NB4 (cell line): ENCODE data around the gene HOXB3.

Experiments
- DNase-seq: peaks from one replicate; pipeline ENCODE4 v3.0.0; 2010; ENCODE audit warnings: low read depth
- H3K4me3 ChIP-seq: one replicate; pipeline ENCODE4 v1.5.1; 2011; ENCODE audit warnings: mild to moderate bottlenecking, low read depth, low read length, moderate library complexity
- CTCF ChIP-seq: IDR thresholded peaks from one replicate; pipeline ENCODE4 v1.5.1; 2012; ENCODE audit warnings: low read depth, low read length
- MAX ChIP-seq: IDR thresholded peaks from 2 replicates; pipeline ENCODE4 v1.6.1; 2011; ENCODE audit warnings: low read depth, low read length
- MYC ChIP-seq: IDR thresholded peaks from 2 replicates; pipeline ENCODE4 v1.6.1; 2011; ENCODE audit warnings: low read depth, low read length
- POLR2A ChIP-seq: IDR thresholded peaks from 2 replicates; pipeline ENCODE4 v1.6.1; 2011; ENCODE audit warnings: mild to moderate bottlenecking; ENCODE audit not compliant: insufficient read length; ENCODE audit errors: extremely low read depth

HOXB3 gene

GRCh38 chr17:48577330-48577945, 12.6 kb downstream of the HOXB3 start:
- no peak for DNase-seq
- TF ChIP-seq MAX = no peak
- TF ChIP-seq CTCF = no peak
- TF ChIP-seq MYC = no peak
- no peak for TF ChIP-seq POLR2A
- H3K4me3 ChIP-seq = no peak overlapping the region

GRCh38 chr17:48576479-48577309, 13.3 kb downstream of the HOXB3 start:
- DNase-seq = no peak
- TF ChIP-seq MAX (no peak), MYC (no peak), CTCF (no peak), POLR2A (no peak)
- H3K4me3 ChIP-seq = no peak overlapping the region

GRCh38 chr17:48575673-48576478, 14.2 kb downstream of the HOXB3 start:
- TF ChIP-seq POLR2A (no peak), CTCF (no peak), MAX (no peak), MYC (no peak)
- no peak for DNase-seq
- no peak overlapping the region for H3K4me3 ChIP-seq

- no peak for DNase-seq
- TF ChIP-seq POLR2A = no peak
- no peak for TF ChIP-seq MYC
- H3K4me3 ChIP-seq = no peak overlapping the region
Observed at GRCh38 chr17:48575066-48575582, 14.9 kb downstream of the HOXB3 start.

GRCh38 chr17:48574505-48575065, 15.5 kb downstream of the HOXB3 start:
- TF ChIP-seq MYC = no peak
- TF ChIP-seq CTCF = no peak
- TF ChIP-seq MAX = no peak
- TF ChIP-seq POLR2A = no peak
- DNase-seq = no peak
- H3K4me3 ChIP-seq = no peak overlapping the region

- no peak for DNase-seq
- no peak for TF ChIP-seq CTCF
- TF ChIP-seq MAX = no peak
- TF ChIP-seq POLR2A = no peak
- no peak for TF ChIP-seq MYC
- H3K4me3 ChIP-seq = no peak overlapping the region
Observed at GRCh38 chr17:48571826-48572417, 18.1 kb downstream of the HOXB3 start.
